Measurements from ENCODE around the gene A1BG. TPM values are rescaled to one million over a fixed set of nuclear protein-coding genes. Genes with fewer than 3 reads are reported as not detected.

A1BG gene
- total and polyA plus RNA-seq, 2 of the 13 experiments (the other 11 are each of a cell fraction or from before 2014, with no cell fraction given), result 14.7 to 41.4 TPM

DNA sequence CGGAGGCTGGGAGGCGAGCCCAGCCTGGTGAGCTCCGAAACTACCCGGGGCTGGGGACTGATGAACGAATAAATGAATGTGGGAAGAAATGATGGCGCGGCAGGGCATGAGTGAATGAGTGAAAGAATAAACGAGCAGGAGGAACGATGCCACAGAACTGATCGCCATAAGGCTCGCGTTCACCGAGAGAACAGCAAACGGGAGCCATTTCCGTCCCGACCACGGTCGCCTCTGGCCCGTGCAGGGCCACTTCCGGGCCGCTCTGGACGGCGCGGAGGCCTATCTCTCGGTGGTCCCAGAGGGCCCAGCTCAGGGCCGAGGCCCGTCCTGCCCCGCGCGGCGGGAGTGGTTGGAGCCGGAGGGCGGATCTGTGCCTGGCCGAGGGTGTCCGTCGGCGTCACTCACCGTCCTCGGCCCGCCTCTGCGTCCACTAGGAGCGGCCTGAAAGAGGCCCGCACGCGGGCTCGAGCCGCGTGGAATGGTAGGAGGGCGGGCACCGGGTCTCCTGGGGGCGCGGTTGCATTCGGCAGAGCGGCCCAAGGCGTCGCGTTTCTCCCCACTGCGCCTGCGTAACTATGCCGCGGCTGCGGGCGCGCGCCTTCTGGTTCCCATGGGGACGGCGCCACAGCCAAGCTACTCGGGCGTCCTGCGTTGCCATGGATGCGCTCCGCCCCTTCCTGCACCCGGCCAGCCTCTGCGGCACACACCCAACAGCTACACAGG is 9.1 kb upstream of the A1BG start, which contains the start of gene ZNF497 (continued):
- TF ChIP-seq SP140L (CRISPR knock-in tag; IDR thresholded peaks at IDR 0.05; ENCODE audit: borderline replicate concordance), result 0 out of 2 replicates have a peak, but pooled peaks have one; percentile 25
- no peak for TF ChIP-seq TCF7 (IDR thresholded peaks at IDR 0.05; ENCODE audit: low read depth)
- TF ChIP-seq CENPBD1 (CRISPR knock-in tag; IDR thresholded peaks at IDR 0.05; ENCODE audit: borderline replicate concordance, low read depth), result no peak
- 0 out of 2 replicates have a peak, but pooled peaks have one; percentile 46 for TF ChIP-seq RELA (CRISPR knock-in tag; IDR thresholded peaks at IDR 0.05)
- no peak for TF ChIP-seq ADNP (CRISPR knock-in tag; IDR thresholded peaks at IDR 0.05)
- no peak for TF ChIP-seq NR1H2 (CRISPR knock-in tag; IDR thresholded peaks at IDR 0.05; ENCODE audit: borderline replicate concordance, low read depth)
- TF ChIP-seq ZNF607 (CRISPR knock-in tag; IDR thresholded peaks at IDR 0.05; ENCODE audit: borderline replicate concordance), result peak; percentile 91
- TF ChIP-seq, protein P1, sequence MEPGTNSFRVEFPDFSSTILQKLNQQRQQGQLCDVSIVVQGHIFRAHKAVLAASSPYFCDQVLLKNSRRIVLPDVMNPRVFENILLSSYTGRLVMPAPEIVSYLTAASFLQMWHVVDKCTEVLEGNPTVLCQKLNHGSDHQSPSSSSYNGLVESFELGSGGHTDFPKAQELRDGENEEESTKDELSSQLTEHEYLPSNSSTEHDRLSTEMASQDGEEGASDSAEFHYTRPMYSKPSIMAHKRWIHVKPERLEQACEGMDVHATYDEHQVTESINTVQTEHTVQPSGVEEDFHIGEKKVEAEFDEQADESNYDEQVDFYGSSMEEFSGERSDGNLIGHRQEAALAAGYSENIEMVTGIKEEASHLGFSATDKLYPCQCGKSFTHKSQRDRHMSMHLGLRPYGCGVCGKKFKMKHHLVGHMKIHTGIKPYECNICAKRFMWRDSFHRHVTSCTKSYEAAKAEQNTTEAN (CRISPR knock-in tag; conservative IDR thresholded peaks at IDR 0.05), result peak; percentile 87
- TF ChIP-seq CENPX (CRISPR knock-in tag; IDR thresholded peaks at IDR 0.05), result no peak
- no peak for TF ChIP-seq ATM (IDR thresholded peaks at IDR 0.05; ENCODE audit: borderline replicate concordance)
- no peak for TF ChIP-seq CENPT (CRISPR knock-in tag; IDR thresholded peaks at IDR 0.05; ENCODE audit: low read depth)
- TF ChIP-seq MLLT10 (CRISPR knock-in tag; IDR thresholded peaks at IDR 0.05), result no peak
- TF ChIP-seq SP4 (CRISPR knock-in tag; IDR thresholded peaks at IDR 0.05), result peak; percentile 71; the same call in 1 of the 2 replicates
- TF ChIP-seq ZNF773 (CRISPR knock-in tag; IDR thresholded peaks at IDR 0.05; ENCODE audit: borderline replicate concordance), result no peak
- peak; percentile 57; the same call in 1 of the 2 replicates for TF ChIP-seq ZFP1 (CRISPR knock-in tag; IDR thresholded peaks at IDR 0.05)
- TF ChIP-seq RXRA (CRISPR knock-in tag; IDR thresholded peaks at IDR 0.05), result peak; percentile 71
- TF ChIP-seq, protein P2, sequence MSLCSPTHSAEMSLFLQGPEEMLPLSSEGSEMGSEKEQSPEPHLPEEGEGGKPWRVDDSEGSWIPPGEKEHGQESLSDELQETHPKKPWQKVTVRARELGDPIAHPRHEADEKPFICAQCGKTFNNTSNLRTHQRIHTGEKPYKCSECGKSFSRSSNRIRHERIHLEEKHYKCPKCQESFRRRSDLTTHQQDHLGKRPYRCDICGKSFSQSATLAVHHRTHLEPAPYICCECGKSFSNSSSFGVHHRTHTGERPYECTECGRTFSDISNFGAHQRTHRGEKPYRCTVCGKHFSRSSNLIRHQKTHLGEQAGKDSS (CRISPR knock-in tag; IDR thresholded peaks at IDR 0.05; ENCODE audit: borderline replicate concordance, low read depth), result no peak
- peak; percentile 39 for TF ChIP-seq ZNF333 (CRISPR knock-in tag; IDR thresholded peaks at IDR 0.05; ENCODE audit: borderline replicate concordance)
- TF ChIP-seq ETV5 (CRISPR knock-in tag; IDR thresholded peaks at IDR 0.05; ENCODE audit: borderline replicate concordance), result peak; percentile 88
- TF ChIP-seq SKI (IDR thresholded peaks at IDR 0.05; ENCODE audit: partially characterized antibody), result peak; percentile 92
- no peak for TF ChIP-seq FLYWCH1 (CRISPR knock-in tag; IDR thresholded peaks at IDR 0.05)
- peak; percentile 77; the same call in 1 of the 2 replicates for TF ChIP-seq ZNF160 (CRISPR knock-in tag; IDR thresholded peaks at IDR 0.05)
- 0 out of 2 replicates have a peak, but pooled peaks have one; percentile 37 for TF ChIP-seq ZNF598 (CRISPR knock-in tag; IDR thresholded peaks at IDR 0.05; ENCODE audit: borderline replicate concordance)
- TF ChIP-seq, protein P3, sequence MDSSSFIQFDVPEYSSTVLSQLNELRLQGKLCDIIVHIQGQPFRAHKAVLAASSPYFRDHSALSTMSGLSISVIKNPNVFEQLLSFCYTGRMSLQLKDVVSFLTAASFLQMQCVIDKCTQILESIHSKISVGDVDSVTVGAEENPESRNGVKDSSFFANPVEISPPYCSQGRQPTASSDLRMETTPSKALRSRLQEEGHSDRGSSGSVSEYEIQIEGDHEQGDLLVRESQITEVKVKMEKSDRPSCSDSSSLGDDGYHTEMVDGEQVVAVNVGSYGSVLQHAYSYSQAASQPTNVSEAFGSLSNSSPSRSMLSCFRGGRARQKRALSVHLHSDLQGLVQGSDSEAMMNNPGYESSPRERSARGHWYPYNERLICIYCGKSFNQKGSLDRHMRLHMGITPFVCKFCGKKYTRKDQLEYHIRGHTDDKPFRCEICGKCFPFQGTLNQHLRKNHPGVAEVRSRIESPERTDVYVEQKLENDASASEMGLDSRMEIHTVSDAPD (CRISPR knock-in tag; IDR thresholded peaks at IDR 0.05), result no peak
